Endothelial cell of umbilical vein (primary cell): ENCODE results near the gene UBXN1.

Experiments used
- CTCF ChIP-seq, 2 donors: IDR thresholded peaks; 1 replicate in 1 of 2; 2 replicates in 1 of 2; pipeline ENCODE4 v1.5.1; 2011; ENCODE audit warnings: low read length in 2 of 2, mild to moderate bottlenecking in 2 of 2, moderate library complexity in 2 of 2, control low read depth in 1 of 2, inconsistent platforms in 1 of 2, low read depth in 1 of 2; ENCODE audit not compliant: insufficient read depth in 1 of 2; ENCODE audit errors: extremely low read depth in 1 of 2
- EZH2 ChIP-seq: IDR thresholded peaks from 2 replicates; pipeline ENCODE4 v1.6.1; 2012; ENCODE audit warnings: borderline replicate concordance, low read depth, mild to moderate bottlenecking, moderate library complexity, low read length, inconsistent platforms; ENCODE audit not compliant: severe bottlenecking
- JUN ChIP-seq: IDR thresholded peaks from 2 replicates; pipeline ENCODE4 v1.6.1; 2011; ENCODE audit warnings: borderline replicate concordance, low read depth; ENCODE audit not compliant: insufficient read length, insufficient read depth
- POLR2A ChIP-seq: IDR thresholded peaks from 2 replicates; pipeline ENCODE4 v1.6.1; 2012; ENCODE audit warnings: low read depth, mild to moderate bottlenecking, control low read depth, low read length
- POLR2AphosphoS5 ChIP-seq: IDR thresholded peaks from 2 replicates; pipeline ENCODE4 v1.6.1; 2012; ENCODE audit warnings: low read depth, mild to moderate bottlenecking, control low read depth, low read length, moderate library complexity; ENCODE audit not compliant: insufficient read depth

- TF ChIP-seq CTCF (IDR thresholded peaks at IDR 0.05; ENCODE audit: extremely low read depth in 1 of 2, insufficient read depth in 1 of 2, low read depth in 1 of 2, low read length in 2 of 2) (no peak), EZH2 (no peak), JUN (no peak), POLR2AphosphoS5 (no peak), POLR2A (no peak)
Observed at GRCh38 chr11:62646825-62647608, 31.9 kb downstream of the UBXN1 start.
